ENCODE data around the gene INPP5A. TPM values are rescaled to one million over a fixed set of nuclear protein-coding genes. Genes with fewer than 3 reads are reported as not detected.

The INPP5A gene
- total RNA-seq, 2 donors from 2014 or later, result 9.2 to 14.5 TPM

- H3K9me3 ChIP-seq, result no peaks in the 10 kb centered on the region
- intact Hi-C loops (cut with DNase I), result no loop called here
- no peak overlapping the region for H3K27ac ChIP-seq
- 61 to 69% methylated on average over 8 of the region's 8 CpGs for WGBS, 2 donors
- H3K4me3 ChIP-seq, result no peak overlapping the region
- peaks cover 8% of the 10 kb centered on the region for H3K4me1 ChIP-seq
- DNase-seq (peak in 1 of 4 donors; percentile 8), ATAC-seq (no peak)
- TF ChIP-seq CTCF (IDR thresholded peaks at IDR 0.05) (no peak), POLR2A (IDR thresholded peaks at IDR 0.05) (no peak)
- no peaks in the 10 kb centered on the region for H3K27me3 ChIP-seq
- no peaks in the 10 kb centered on the region for H3K36me3 ChIP-seq (replicated peaks in 1 of 2; ENCODE audit: insufficient read depth in 1 of 2, low read depth in 2 of 2)
Observed at GRCh38 chr10:132638130-132638515, 100.5 kb downstream of the INPP5A start.

GRCh38 chr10:132639470-132639869 lies 101.9 kb downstream of the INPP5A start:
- 83 to 85% methylated on average over 4 of the region's 4 CpGs for WGBS, 2 donors
- TF ChIP-seq POLR2A (IDR thresholded peaks at IDR 0.05) (no peak), CTCF (IDR thresholded peaks at IDR 0.05) (no peak)
- ATAC-seq, result no peak
- no peak for DNase-seq
- no peaks in the 10 kb centered on the region for H3K27me3 ChIP-seq
- intact Hi-C loops (cut with DNase I), result no loop called here
- no peak overlapping the region for H3K4me3 ChIP-seq
- H3K27ac ChIP-seq, result no peak overlapping the region
- H3K4me1 ChIP-seq, result peaks cover 8% of the 10 kb centered on the region
- no peaks in the 10 kb centered on the region for H3K36me3 ChIP-seq (replicated peaks in 1 of 2; ENCODE audit: insufficient read depth in 1 of 2, low read depth in 2 of 2)
- H3K9me3 ChIP-seq, result no peaks in the 10 kb centered on the region

- Histone ChIP-seq H3K4me3 (no peak overlapping the region), H3K36me3 (replicated peaks in 1 of 2; ENCODE audit: insufficient read depth in 1 of 2, low read depth in 2 of 2) (no peaks in the 10 kb centered on the region), H3K4me1 (peaks cover 8% of the 10 kb centered on the region), H3K27me3 (no peaks in the 10 kb centered on the region), H3K27ac (no peak overlapping the region), H3K9me3 (no peaks in the 10 kb centered on the region)
- DNase-seq, result peak in 2 of 4 donors; percentile 5 to 7
- ATAC-seq, result no peak
- intact Hi-C loops (cut with DNase I), result loop anchor here (5.0 kb wide), 2 partner anchors 178 to 253 kb away; no protein-coding TSS in a partner anchor
- TF ChIP-seq CTCF (IDR thresholded peaks at IDR 0.05) (no peak), POLR2A (IDR thresholded peaks at IDR 0.05) (no peak)
- WGBS, 2 donors, result 91 to 92% methylated on average over 26 to 29 of the region's 29 CpGs
Observed at GRCh38 chr10:132640326-132641125, 102.9 kb downstream of the INPP5A start.

GRCh38 chr10:132641401-132641800 lies 103.8 kb downstream of the INPP5A start:
- peaks cover 8% of the 10 kb centered on the region for H3K4me1 ChIP-seq
- intact Hi-C loops (cut with DNase I), result loop anchor here (5.0 kb wide), 2 partner anchors 179 to 254 kb away; no protein-coding TSS in a partner anchor

GRCh38 chr10:132641966-132642731 lies 104.6 kb downstream of the INPP5A start:
- no peaks in the 10 kb centered on the region for H3K27me3 ChIP-seq
- intact Hi-C loops (cut with DNase I), result loop anchor here (5.0 kb wide), 2 partner anchors 180 to 255 kb away; no protein-coding TSS in a partner anchor
- TF ChIP-seq CTCF (IDR thresholded peaks at IDR 0.05) (no peak), POLR2A (IDR thresholded peaks at IDR 0.05) (no peak)
- 86 to 96% methylated on average over 21 to 33 of the region's 33 CpGs for WGBS, 2 donors
- no peaks in the 10 kb centered on the region for H3K36me3 ChIP-seq (replicated peaks in 1 of 2; ENCODE audit: insufficient read depth in 1 of 2, low read depth in 2 of 2)
- no peak overlapping the region for H3K27ac ChIP-seq
- H3K4me1 ChIP-seq, result peaks cover 8% of the 10 kb centered on the region
- H3K9me3 ChIP-seq, result no peaks in the 10 kb centered on the region
- peak in 2 of 4 donors; percentile 9 to 12 for DNase-seq
- ATAC-seq, result no peak
- no peak overlapping the region for H3K4me3 ChIP-seq

More at GRCh38 chr10:132641401-132641800, 103.8 kb downstream of the INPP5A start:
- 82 to 85% methylated on average over 8 of the region's 8 CpGs for WGBS, 2 donors
- peak in 2 of 4 donors; percentile 3 for DNase-seq
- Histone ChIP-seq H3K27ac (no peak overlapping the region), H3K4me3 (no peak overlapping the region), H3K36me3 (replicated peaks in 1 of 2; ENCODE audit: insufficient read depth in 1 of 2, low read depth in 2 of 2) (no peaks in the 10 kb centered on the region), H3K9me3 (no peaks in the 10 kb centered on the region), H3K27me3 (no peaks in the 10 kb centered on the region)
- no peak for ATAC-seq
- no peak for TF ChIP-seq POLR2A (IDR thresholded peaks at IDR 0.05)
